K562 (cell line): ENCODE data around the gene OSBP2.

Source experiments
- ZNF347 ChIP-seq: fragments of 450-650 bp; formaldehyde crosslinking; IDR thresholded peaks from 2 replicates; pipeline ENCODE4 v1.4.0; 2020; ENCODE audit warnings: low read depth, mild to moderate bottlenecking, moderate library complexity
- TF ChIP-seq, protein P1 (sequence below): fragments of 250-450 bp; sonication (Bioruptor Pico); IDR thresholded peaks from 2 replicates; pipeline ENCODE4 v1.5.0; 2021

DNA sequence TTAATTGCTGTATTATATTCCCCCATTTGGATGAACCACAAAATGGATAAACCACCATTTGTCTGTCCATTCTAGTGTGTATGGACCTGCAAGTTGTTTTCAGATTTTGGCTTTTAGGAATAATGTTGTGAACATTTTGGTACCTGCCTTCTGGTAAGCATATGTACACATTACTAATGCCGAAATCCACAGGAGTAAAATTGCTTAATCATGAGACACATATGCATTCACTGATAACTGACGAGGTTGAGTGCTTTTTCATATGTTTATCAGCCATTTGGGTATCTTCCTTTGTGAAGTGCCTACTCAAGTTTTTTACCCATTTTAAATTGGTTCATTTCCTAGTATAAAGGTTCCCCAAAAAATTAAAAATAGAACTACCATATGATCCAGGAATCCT lies 34.2 kb downstream of the OSBP2 start:
- TF ChIP-seq, protein P1, sequence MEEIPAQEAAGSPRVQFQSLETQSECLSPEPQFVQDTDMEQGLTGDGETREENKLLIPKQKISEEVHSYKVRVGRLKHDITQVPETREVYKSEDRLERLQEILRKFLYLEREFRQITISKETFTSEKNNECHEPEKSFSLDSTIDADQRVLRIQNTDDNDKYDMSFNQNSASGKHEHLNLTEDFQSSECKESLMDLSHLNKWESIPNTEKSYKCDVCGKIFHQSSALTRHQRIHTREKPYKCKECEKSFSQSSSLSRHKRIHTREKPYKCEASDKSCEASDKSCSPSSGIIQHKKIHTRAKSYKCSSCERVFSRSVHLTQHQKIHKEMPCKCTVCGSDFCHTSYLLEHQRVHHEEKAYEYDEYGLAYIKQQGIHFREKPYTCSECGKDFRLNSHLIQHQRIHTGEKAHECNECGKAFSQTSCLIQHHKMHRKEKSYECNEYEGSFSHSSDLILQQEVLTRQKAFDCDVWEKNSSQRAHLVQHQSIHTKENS (CRISPR knock-in tag): no peak
- TF ChIP-seq ZNF347 (CRISPR knock-in tag): no peak
